ENCODE results near the gene CHADL.

The CHADL gene

GRCh38 chr22:41256254-41257253 is 15.8 kb upstream of the CHADL start:
- H3K27me3 ChIP-seq (ENCODE audit: insufficient read depth, low read length): no peaks in the 10 kb centered on the region
- H3K36me3 ChIP-seq (ENCODE audit: insufficient read depth, low read length): 0 out of 2 replicates have a peak, but pooled peaks cover 7% of the 10 kb centered on the region
- H3K27ac ChIP-seq (ENCODE audit: low read depth, low read length): peak overlapping the region; percentile 45; the same call in 1 of the 2 replicates
- H3K79me2 ChIP-seq (ENCODE audit: control insufficient read depth, insufficient read depth, low read length, unreplicated experiment): peaks cover 3% of the 10 kb centered on the region
- peaks cover 14% of the 10 kb centered on the region for H3K4me1 ChIP-seq (ENCODE audit: control insufficient read depth, insufficient read depth, low read length, unreplicated experiment)
- H3K4me3 ChIP-seq (ENCODE audit: low read depth, low read length): no peak overlapping the region
- no peak overlapping the region for H2AFZ ChIP-seq (ENCODE audit: low read length, unreplicated experiment)

- Histone ChIP-seq H3K27ac (ENCODE audit: low read depth, low read length) (no peak overlapping the region), H3K4me3 (ENCODE audit: low read depth, low read length) (no peak overlapping the region), H2AFZ (ENCODE audit: low read length, unreplicated experiment) (no peak overlapping the region), H3K79me2 (ENCODE audit: control insufficient read depth, insufficient read depth, low read length, unreplicated experiment) (peaks cover 3% of the 10 kb centered on the region), H3K36me3 (ENCODE audit: insufficient read depth, low read length) (no peaks in the 10 kb centered on the region), H3K4me1 (ENCODE audit: control insufficient read depth, insufficient read depth, low read length, unreplicated experiment) (peaks cover 14% of the 10 kb centered on the region), H3K27me3 (ENCODE audit: insufficient read depth, low read length) (no peaks in the 10 kb centered on the region)
These were observed 13.5 kb upstream of the CHADL start for GRCh38 chr22:41254230-41254629.

- Histone ChIP-seq H3K4me3 (ENCODE audit: low read depth, low read length) (no peak overlapping the region), H3K4me1 (ENCODE audit: control insufficient read depth, insufficient read depth, low read length, unreplicated experiment) (peaks cover 10% of the 10 kb centered on the region), H3K79me2 (ENCODE audit: control insufficient read depth, insufficient read depth, low read length, unreplicated experiment) (peaks cover 3% of the 10 kb centered on the region), H3K36me3 (ENCODE audit: insufficient read depth, low read length) (no peaks in the 10 kb centered on the region), H2AFZ (ENCODE audit: low read length, unreplicated experiment) (no peak overlapping the region), H3K27ac (ENCODE audit: low read depth, low read length) (no peak overlapping the region), H3K27me3 (ENCODE audit: insufficient read depth, low read length) (no peaks in the 10 kb centered on the region)
These were observed 11.6 kb upstream of the CHADL start for GRCh38 chr22:41252365-41252764.

GRCh38 chr22:41250127-41250526 is 9.4 kb upstream of the CHADL start:
- Histone ChIP-seq H3K27ac (ENCODE audit: low read depth, low read length) (no peak overlapping the region), H3K4me3 (ENCODE audit: low read depth, low read length) (no peak overlapping the region), H3K27me3 (ENCODE audit: insufficient read depth, low read length) (no peaks in the 10 kb centered on the region), H2AFZ (ENCODE audit: low read length, unreplicated experiment) (no peak overlapping the region), H3K4me1 (ENCODE audit: control insufficient read depth, insufficient read depth, low read length, unreplicated experiment) (no peaks in the 10 kb centered on the region), H3K36me3 (ENCODE audit: insufficient read depth, low read length) (0 out of 2 replicates have a peak, but pooled peaks cover 5% of the 10 kb centered on the region), H3K79me2 (ENCODE audit: control insufficient read depth, insufficient read depth, low read length, unreplicated experiment) (no peaks in the 10 kb centered on the region)

GRCh38 chr22:41249442-41249841 is 8.7 kb upstream of the CHADL start:
- no peak overlapping the region for H3K4me3 ChIP-seq (ENCODE audit: low read depth, low read length)
- H2AFZ ChIP-seq (ENCODE audit: low read length, unreplicated experiment): no peak overlapping the region
- no peak overlapping the region for H3K27ac ChIP-seq (ENCODE audit: low read depth, low read length)
- no peaks in the 10 kb centered on the region for H3K4me1 ChIP-seq (ENCODE audit: control insufficient read depth, insufficient read depth, low read length, unreplicated experiment)
- H3K79me2 ChIP-seq (ENCODE audit: control insufficient read depth, insufficient read depth, low read length, unreplicated experiment): no peaks in the 10 kb centered on the region
- H3K27me3 ChIP-seq (ENCODE audit: insufficient read depth, low read length): no peaks in the 10 kb centered on the region
- 0 out of 2 replicates have a peak, but pooled peaks cover 5% of the 10 kb centered on the region for H3K36me3 ChIP-seq (ENCODE audit: insufficient read depth, low read length)

GRCh38 chr22:41248758-41249157 is 8.0 kb upstream of the CHADL start:
- Histone ChIP-seq H3K27me3 (ENCODE audit: insufficient read depth, low read length) (no peaks in the 10 kb centered on the region), H3K27ac (ENCODE audit: low read depth, low read length) (no peak overlapping the region), H3K4me1 (ENCODE audit: control insufficient read depth, insufficient read depth, low read length, unreplicated experiment) (no peaks in the 10 kb centered on the region), H3K4me3 (ENCODE audit: low read depth, low read length) (no peak overlapping the region), H3K79me2 (ENCODE audit: control insufficient read depth, insufficient read depth, low read length, unreplicated experiment) (no peaks in the 10 kb centered on the region), H2AFZ (ENCODE audit: low read length, unreplicated experiment) (no peak overlapping the region), H3K36me3 (ENCODE audit: insufficient read depth, low read length) (0 out of 2 replicates have a peak, but pooled peaks cover 5% of the 10 kb centered on the region)

GRCh38 chr22:41248314-41248713 is 7.6 kb upstream of the CHADL start:
- no peak overlapping the region for H2AFZ ChIP-seq (ENCODE audit: low read length, unreplicated experiment)
- no peak overlapping the region for H3K27ac ChIP-seq (ENCODE audit: low read depth, low read length)
- H3K27me3 ChIP-seq (ENCODE audit: insufficient read depth, low read length): no peaks in the 10 kb centered on the region
- no peak overlapping the region for H3K4me3 ChIP-seq (ENCODE audit: low read depth, low read length)
- H3K4me1 ChIP-seq (ENCODE audit: control insufficient read depth, insufficient read depth, low read length, unreplicated experiment): no peaks in the 10 kb centered on the region
- 0 out of 2 replicates have a peak, but pooled peaks cover 5% of the 10 kb centered on the region for H3K36me3 ChIP-seq (ENCODE audit: insufficient read depth, low read length)
- no peaks in the 10 kb centered on the region for H3K79me2 ChIP-seq (ENCODE audit: control insufficient read depth, insufficient read depth, low read length, unreplicated experiment)

- Histone ChIP-seq H3K27ac (ENCODE audit: low read depth, low read length) (no peak overlapping the region), H3K4me1 (ENCODE audit: control insufficient read depth, insufficient read depth, low read length, unreplicated experiment) (no peaks in the 10 kb centered on the region), H3K79me2 (ENCODE audit: control insufficient read depth, insufficient read depth, low read length, unreplicated experiment) (no peaks in the 10 kb centered on the region), H3K27me3 (ENCODE audit: insufficient read depth, low read length) (no peaks in the 10 kb centered on the region), H3K4me3 (ENCODE audit: low read depth, low read length) (no peak overlapping the region), H2AFZ (ENCODE audit: low read length, unreplicated experiment) (no peak overlapping the region), H3K36me3 (ENCODE audit: insufficient read depth, low read length) (0 out of 2 replicates have a peak, but pooled peaks cover 5% of the 10 kb centered on the region)
These were observed 7.0 kb upstream of the CHADL start for GRCh38 chr22:41247703-41248102.

- no peak overlapping the region for H3K4me3 ChIP-seq (ENCODE audit: low read depth, low read length)
- 0 out of 2 replicates have a peak, but pooled peaks cover 5% of the 10 kb centered on the region for H3K36me3 ChIP-seq (ENCODE audit: insufficient read depth, low read length)
- H3K27me3 ChIP-seq (ENCODE audit: insufficient read depth, low read length): no peaks in the 10 kb centered on the region
- no peak overlapping the region for H3K27ac ChIP-seq (ENCODE audit: low read depth, low read length)
- no peak overlapping the region for H2AFZ ChIP-seq (ENCODE audit: low read length, unreplicated experiment)
- no peaks in the 10 kb centered on the region for H3K79me2 ChIP-seq (ENCODE audit: control insufficient read depth, insufficient read depth, low read length, unreplicated experiment)
- no peaks in the 10 kb centered on the region for H3K4me1 ChIP-seq (ENCODE audit: control insufficient read depth, insufficient read depth, low read length, unreplicated experiment)
These were observed 5.3 kb upstream of the CHADL start for GRCh38 chr22:41245917-41246499.

GRCh38 chr22:41243361-41243760 is 2.6 kb upstream of the CHADL start:
- Histone ChIP-seq H3K4me3 (ENCODE audit: low read depth, low read length) (no peak overlapping the region), H3K36me3 (ENCODE audit: insufficient read depth, low read length) (0 out of 2 replicates have a peak, but pooled peaks cover 5% of the 10 kb centered on the region), H2AFZ (ENCODE audit: low read length, unreplicated experiment) (no peak overlapping the region), H3K27me3 (ENCODE audit: insufficient read depth, low read length) (no peaks in the 10 kb centered on the region), H3K4me1 (ENCODE audit: control insufficient read depth, insufficient read depth, low read length, unreplicated experiment) (no peaks in the 10 kb centered on the region), H3K27ac (ENCODE audit: low read depth, low read length) (no peak overlapping the region), H3K79me2 (ENCODE audit: control insufficient read depth, insufficient read depth, low read length, unreplicated experiment) (no peaks in the 10 kb centered on the region)
